HepG2 (cell line): ENCODE measurements around the gene WDR70. TPM values are rescaled to one million over a fixed set of nuclear protein-coding genes. Genes with fewer than 3 reads are reported as not detected.

Experiments used
- ATAC-seq: fragments of 200-7000 bp; cut with Tn5 transposase; 3 replicates; pipeline ENCODE4 v1.9.1; 2020; ENCODE audit warnings: mild to moderate bottlenecking, moderate library complexity
- BruUV-seq: library from RNA; stranded (reverse); fragments of 400-500 nt; replicated peaks from 2 replicates; lab custom pipeline; 2021; lab: Mats Ljungman, UMichigan
- CTCF ChIA-PET: fragments of 300-600 bp; formaldehyde crosslinking; extraction: SDS; loops from one replicate; lab custom pipeline; 2021; ENCODE audit warnings: low total read pairs, inconsistent platforms, low intra/inter-chr PET ratio; lab: Yijun Ruan, JAX
- POLR2A ChIA-PET: fragments of 350-600 bp; sonication (Branson Sonifier 250); formaldehyde crosslinking; loops from one replicate; lab custom pipeline; 2020; ENCODE audit warnings: antibody characterized with exemption, inconsistent platforms; lab: Yijun Ruan, JAX
- DNase-seq: peaks from one replicate; pipeline ENCODE4 v3.0.0-alpha.2; 2015; ENCODE audit warnings: low spot score
- FAIRE-seq: peaks from 3 replicates; lab custom pipeline; 2011; peaks lifted over from hg19 to GRCh38; lab: Jason Lieb, UNC
- H2AFZ ChIP-seq: one replicate; pipeline ENCODE4 v1.6.1; 2011; ENCODE audit warnings: low read length, inconsistent platforms
- H3K27ac ChIP-seq: fragments of 300-600 bp; 3 replicates; pipeline ENCODE4 v1.8.0; 2011; ENCODE audit warnings: mixed run types, mild to moderate bottlenecking, mixed read lengths, low read length, inconsistent platforms; ENCODE audit not compliant: insufficient read depth; ENCODE audit errors: extremely low read length
- H3K27me3 ChIP-seq, 2 experiments: fragments of 200-600 bp in 1 of 2; 2 replicates in 1 of 2; 3 replicates in 1 of 2; pipeline versions ENCODE4 v1.6.0 to v1.8.0; 2011; ENCODE audit warnings: low read length in 2 of 2, mild to moderate bottlenecking in 2 of 2, moderate library complexity in 2 of 2, inconsistent platforms in 1 of 2; ENCODE audit not compliant: insufficient read depth in 2 of 2, control insufficient read depth in 1 of 2
- H3K36me3 ChIP-seq, 2 experiments: fragments of 200-600 bp in 1 of 2; replicated peaks in 1 of 2; 2 replicates in 1 of 2; 3 replicates in 1 of 2; pipeline versions ENCODE4 v1.5.1 to v1.8.0; 2011; ENCODE audit warnings: low read length in 2 of 2, inconsistent platforms in 1 of 2; ENCODE audit not compliant: insufficient read depth in 2 of 2, control insufficient read depth in 1 of 2
- H3K4me1 ChIP-seq: 2 replicates; pipeline ENCODE4 v1.5.1; 2012; ENCODE audit warnings: low read length, inconsistent platforms; ENCODE audit not compliant: insufficient read depth
- H3K4me2 ChIP-seq: 2 replicates; pipeline ENCODE4 v1.6.0; 2011; ENCODE audit warnings: low read depth, low read length, inconsistent platforms
- H3K4me3 ChIP-seq, 3 experiments: fragments of 200-600 bp in 1 of 3; sonication (generic), shearing (Covaris generic) in 1 of 3; replicated peaks in 1 of 3; 2 replicates each; pipeline ENCODE4 v1.5.1; 2011 to 2016; ENCODE audit warnings: low read length in 3 of 3, inconsistent platforms in 2 of 3, low read depth in 2 of 3, mild to moderate bottlenecking in 2 of 3, control low read depth in 1 of 3, mixed read lengths in 1 of 3; ENCODE audit not compliant: insufficient read depth in 1 of 3
- H3K79me2 ChIP-seq: one replicate; pipeline ENCODE4 v1.6.1; 2011; ENCODE audit warnings: low read length, inconsistent platforms; ENCODE audit not compliant: insufficient read depth
- H3K9ac ChIP-seq: 2 replicates; pipeline ENCODE4 v1.6.0; 2011; ENCODE audit warnings: mild to moderate bottlenecking, low read depth, low read length, inconsistent platforms; ENCODE audit not compliant: insufficient read depth
- H3K9me3 ChIP-seq: 2 replicates; pipeline ENCODE4 v1.5.1; 2012; ENCODE audit warnings: mild to moderate bottlenecking, low read length
- H4K20me1 ChIP-seq: 2 replicates; pipeline ENCODE4 v1.6.0; 2011; ENCODE audit warnings: inconsistent platforms, mild to moderate bottlenecking, low read length, moderate library complexity; ENCODE audit not compliant: insufficient read depth
- AKNA ChIP-seq: sonication (generic); formaldehyde crosslinking; IDR thresholded peaks from 2 replicates; pipeline ENCODE4 v1.4.0; 2020; ENCODE audit warnings: missing genetic modification reagents, borderline replicate concordance
- ATF7 ChIP-seq, 2 experiments: fragments of 450-650 bp in 1 of 2; sonication (generic) in 1 of 2; formaldehyde crosslinking in 1 of 2; IDR thresholded peaks; 2 replicates each; pipeline versions ENCODE4 v1.4.0 to v1.6.1; 2016 to 2020; ENCODE audit warnings: antibody characterized with exemption in 1 of 2, mild to moderate bottlenecking in 1 of 2, missing genetic modification reagents in 1 of 2
- RELA ChIP-seq: sonication (generic); formaldehyde crosslinking; IDR thresholded peaks from 2 replicates; pipeline ENCODE4 v1.4.0; 2020; ENCODE audit warnings: missing genetic modification reagents
- SIX4 ChIP-seq: sonication (generic); formaldehyde crosslinking; IDR thresholded peaks from 2 replicates; pipeline ENCODE4 v1.4.0; 2020; ENCODE audit warnings: missing genetic modification reagents
- SMYD3 ChIP-seq: sonication (generic); formaldehyde crosslinking; IDR thresholded peaks from 2 replicates; pipeline ENCODE4 v1.8.1; 2023; ENCODE audit warnings: mild to moderate bottlenecking, missing genetic modification reagents
- TERF1 ChIP-seq: sonication (generic); formaldehyde crosslinking; IDR thresholded peaks from 2 replicates; pipeline ENCODE4 v1.8.0; 2022; ENCODE audit warnings: mild to moderate bottlenecking, missing genetic modification reagents, moderate library complexity
- TRIM24 ChIP-seq: sonication (generic); formaldehyde crosslinking; IDR thresholded peaks from 2 replicates; pipeline ENCODE4 v1.8.0; 2022; ENCODE audit warnings: mild to moderate bottlenecking, missing genetic modification reagents
- ZFP1 ChIP-seq: IDR thresholded peaks from 2 replicates; pipeline ENCODE4 v1.6.1; 2016
- ZKSCAN5 ChIP-seq: sonication (generic); formaldehyde crosslinking; IDR thresholded peaks from 2 replicates; pipeline ENCODE4 v1.5.1; 2020; ENCODE audit warnings: mild to moderate bottlenecking, missing genetic modification reagents
- ZNF256 ChIP-seq: sonication (generic); formaldehyde crosslinking; conservative IDR thresholded peaks from 2 replicates; pipeline ENCODE4 v1.4.0; 2020; ENCODE audit warnings: missing genetic modification reagents
- ZNF350 ChIP-seq: sonication (generic); formaldehyde crosslinking; IDR thresholded peaks from 2 replicates; pipeline ENCODE4 v1.4.0; 2020; ENCODE audit warnings: mild to moderate bottlenecking, low read depth, missing genetic modification reagents, borderline replicate concordance
- ZNF430 ChIP-seq: sonication (generic); formaldehyde crosslinking; IDR thresholded peaks from 2 replicates; pipeline ENCODE4 v1.9.0; 2021; ENCODE audit warnings: mild to moderate bottlenecking, missing genetic modification reagents
- ZNF558 ChIP-seq: sonication (generic); formaldehyde crosslinking; IDR thresholded peaks from 2 replicates; pipeline ENCODE4 v1.9.0; 2022; ENCODE audit warnings: mild to moderate bottlenecking, missing genetic modification reagents, borderline replicate concordance
- ZNF766 ChIP-seq: sonication (generic); formaldehyde crosslinking; IDR thresholded peaks from 2 replicates; pipeline ENCODE4 v1.5.0; 2020; ENCODE audit warnings: missing genetic modification reagents, borderline replicate concordance
- ZNF768 ChIP-seq: sonication (generic); formaldehyde crosslinking; IDR thresholded peaks from 2 replicates; pipeline ENCODE4 v1.4.0; 2020; ENCODE audit warnings: missing genetic modification reagents
- WGBS: methylation state at CpG from one replicate; pipeline ENCODE4 v1.1.6; 2017; ENCODE audit warnings: low lambda C conversion rate; 5-methylcytosine and 5-hydroxymethylcytosine counted together
- in situ Hi-C: cut with HindIII; loops from 2 replicates; pipeline ENCODE4 v1.10.0; 2017; ENCODE audit warnings: low pct_unique_long_range_greater_than_20kb; ENCODE audit not compliant: extremely low pct_ligation_motif_present
- intact Hi-C: fragments of 100-400 bp; cut with micrococcal nuclease; formaldehyde crosslinking; loops from one replicate; pipeline ENCODE4 v1.10.0; 2022; ENCODE audit not compliant: unreplicated experiment
- polyA plus RNA-seq, 8 experiments: library from polyadenylated mRNA; depleted of rRNA in 3 of 8; stranded (reverse) in 7 of 8; unstranded in 1 of 8; fragments of >200 nt; fragmentation: Illumina TruSeq in 4 of 8; extraction: Trizol in 4 of 8; gene quantifications; 2 replicates each; pipeline versions ENCODE4 v1.2.1 to v1.2.3, GENCODE V29; 2011 to 2016; ENCODE audit warnings: low read depth in 4 of 8, missing spikeins in 1 of 8, mixed read lengths in 1 of 8; ENCODE audit not compliant: insufficient read depth in 1 of 8
- total RNA-seq, 5 experiments: library from RNA; depleted of rRNA; stranded (reverse); fragments of >200 nt; fragmentation: Illumina TruSeq; extraction: Trizol; gene quantifications; 2 replicates each; pipeline ENCODE4 v1.2.3, GENCODE V29; 2016; ENCODE audit warnings: low read depth in 1 of 5

The WDR70 gene
- total and polyA plus RNA-seq, 2 of the 13 experiments (the other 11 are each of a cell fraction or from before 2014, with no cell fraction given): 14.6 to 30.6 TPM

GRCh38 chr5:37628876-37629275 is 249.8 kb downstream of the WDR70 start:
- Histone ChIP-seq H3K4me1 (no peaks in the 10 kb centered on the region), H3K79me2 (no peaks in the 10 kb centered on the region), H3K36me3 (no peaks in the 10 kb centered on the region; a peak in 1 of 5 replicates), H3K27ac (no peak overlapping the region), H3K9me3 (peaks cover 18% of the 10 kb centered on the region), H3K4me2 (no peak overlapping the region), H4K20me1 (no peaks in the 10 kb centered on the region), H3K27me3 (no peaks in the 10 kb centered on the region), H3K4me3 (no peak overlapping the region), H2AFZ (no peak overlapping the region), H3K9ac (no peak overlapping the region)
- no peak for TF ChIP-seq ZNF558 (CRISPR knock-in tag)
- TF ChIP-seq ZFP1 (CRISPR knock-in tag): peak; percentile 54; the same call in 1 of the 2 replicates
- no peak for TF ChIP-seq ZNF256
- TF ChIP-seq ZNF766: no peak
- intact Hi-C loops: no loop called here
- ChIA-PET CTCF (no interaction called here), POLR2A (no interaction called here)
- BruUV-seq: no TSS peak
- in situ Hi-C loops: no loop called here
- FAIRE-seq: no peak
- no peak for ATAC-seq
- DNase-seq: no peak

- Histone ChIP-seq H3K4me3 (no peak overlapping the region), H3K27ac (no peak overlapping the region), H3K27me3 (no peaks in the 10 kb centered on the region), H3K4me1 (no peaks in the 10 kb centered on the region), H3K36me3 (no peaks in the 10 kb centered on the region; a peak in 1 of 5 replicates), H3K79me2 (no peaks in the 10 kb centered on the region), H3K9me3 (peaks cover 18% of the 10 kb centered on the region), H3K9ac (no peak overlapping the region), H2AFZ (no peak overlapping the region), H3K4me2 (no peak overlapping the region), H4K20me1 (no peaks in the 10 kb centered on the region)
- DNase-seq (no peak), ATAC-seq (no peak), FAIRE-seq (no peak)
- POLR2A ChIA-PET: no interaction called here
- in situ Hi-C loops: no loop called here
- intact Hi-C loops: no loop called here
- WGBS: 95% methylated on average over 3 of the region's 3 CpGs
- CTCF ChIA-PET: no interaction called here
- no TSS peak for BruUV-seq
- TF ChIP-seq ZNF768 (CRISPR knock-in tag) (no peak), RELA (CRISPR knock-in tag) (no peak), ZNF430 (CRISPR knock-in tag) (no peak), AKNA (CRISPR knock-in tag) (no peak), TRIM24 (CRISPR knock-in tag) (no peak), SIX4 (no peak), ATF7 (IDR thresholded peaks at IDR 0.05) (peak; percentile 57; the same call in 1 of the 2 replicates), ATF7 (CRISPR knock-in tag; IDR thresholded peaks at IDR 0.05) (no peak), TERF1 (no peak), ZNF350 (CRISPR knock-in tag) (no peak), SMYD3 (CRISPR knock-in tag) (no peak), ZKSCAN5 (CRISPR knock-in tag) (no peak)
These were observed 252.8 kb downstream of the WDR70 start for GRCh38 chr5:37631939-37632338.
